K562 (cell line): ENCODE data around the gene ANK3.

ENCODE experiments used
- BRCA1 ChIP-seq, 2 experiments: fragments of 450-650 bp in 1 of 2; sonication (generic) in 1 of 2; formaldehyde crosslinking in 1 of 2; IDR thresholded peaks; 2 replicates each; pipeline versions ENCODE4 v1.5.0 to v1.6.1; 2017 to 2020; ENCODE audit warnings: mild to moderate bottlenecking in 1 of 2, missing genetic modification reagents in 1 of 2
- CTCF ChIP-seq, 3 experiments: IDR thresholded peaks in 2 of 3; conservative IDR thresholded peaks in 1 of 3; 2 replicates each; pipeline ENCODE4 v1.5.1; 2011 to 2012; ENCODE audit warnings: low read length in 3 of 3, mild to moderate bottlenecking in 3 of 3, control low read depth in 2 of 3, improper control_type of control experiment in 1 of 3, inconsistent platforms in 1 of 3, low read depth in 1 of 3, mixed read lengths in 1 of 3, moderate library complexity in 1 of 3; ENCODE audit not compliant: insufficient read depth in 2 of 3
- EZH2 ChIP-seq: IDR thresholded peaks from 2 replicates; pipeline ENCODE4 v1.6.1; 2012; ENCODE audit warnings: low read depth, mild to moderate bottlenecking, inconsistent platforms, low read length, borderline replicate concordance
- GTF2F1 ChIP-seq: IDR thresholded peaks from 2 replicates; pipeline ENCODE4 v1.6.1; 2011; ENCODE audit warnings: low read depth, low read length, improper control_type of control experiment
- MYBL2 ChIP-seq, 2 experiments: fragments of 450-650 bp in 1 of 2; sonication (generic) in 1 of 2; formaldehyde crosslinking in 1 of 2; IDR thresholded peaks; 2 replicates each; pipeline versions ENCODE4 v1.6.1 to v1.8.1; 2017 to 2022; ENCODE audit warnings: borderline replicate concordance in 1 of 2, inconsistent platforms in 1 of 2, low read depth in 1 of 2, mild to moderate bottlenecking in 1 of 2, missing genetic modification reagents in 1 of 2, moderate library complexity in 1 of 2
- NFIC ChIP-seq: fragments of 450-650 bp; IDR thresholded peaks from 2 replicates; pipeline ENCODE4 v1.6.1; 2017; ENCODE audit warnings: mild to moderate bottlenecking, inconsistent platforms
- PREB ChIP-seq: sonication (generic); formaldehyde crosslinking; IDR thresholded peaks from 2 replicates; pipeline ENCODE4 v1.8.1; 2023; ENCODE audit warnings: mild to moderate bottlenecking, missing genetic modification reagents
- ZNF561 ChIP-seq: fragments of 450-650 bp; formaldehyde crosslinking; conservative IDR thresholded peaks from 2 replicates; pipeline ENCODE4 v1.4.0; 2020; ENCODE audit warnings: mild to moderate bottlenecking, moderate library complexity

DNA sequence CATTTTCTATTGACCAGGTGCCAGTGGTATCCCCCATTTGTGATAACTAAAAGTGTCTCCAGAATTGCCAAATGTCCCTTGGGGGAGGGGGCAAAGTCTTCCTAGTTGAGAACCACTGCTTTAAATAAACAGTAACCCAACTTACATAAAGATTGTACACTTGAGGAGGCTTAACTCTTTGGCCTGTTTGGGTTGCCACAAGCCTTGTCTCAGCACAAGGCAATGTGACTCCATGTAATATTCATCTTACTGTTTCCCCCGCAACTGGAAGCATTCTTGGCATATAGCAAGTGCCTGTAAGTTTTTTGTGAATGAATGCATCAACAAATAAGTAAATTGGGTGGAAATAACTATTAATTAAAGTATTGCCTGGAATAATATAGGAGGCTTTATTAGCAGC is 108.3 kb downstream of the ANK3 start:
- TF ChIP-seq EZH2 (no peak), NFIC (no peak), MYBL2 (IDR thresholded peaks at IDR 0.05; ENCODE audit: low read depth) (no peak), MYBL2 (CRISPR knock-in tag; IDR thresholded peaks at IDR 0.05; ENCODE audit: borderline replicate concordance) (no peak), CTCF (IDR thresholded peaks at IDR 0.05 in 2 of 3, conservative IDR thresholded peaks at IDR 0.05 in 1 of 3; ENCODE audit: insufficient read depth in 2 of 3, low read depth in 1 of 3, low read length in 3 of 3) (no peak), PREB (CRISPR knock-in tag) (no peak), ZNF561 (no peak), GTF2F1 (no peak), BRCA1 (IDR thresholded peaks at IDR 0.05) (no peak), BRCA1 (CRISPR knock-in tag; IDR thresholded peaks at IDR 0.05) (no peak)
